PC-9 (cell line): Measurements from ENCODE around the gene SLC25A11.

Experiments used
- CTCF ChIP-seq: fragments of 200-600 bp; sonication (generic); conservative IDR thresholded peaks from 2 replicates; pipeline ENCODE4 v1.6.1; 2017; ENCODE audit warnings: mixed run types, antibody characterized with exemption, mild to moderate bottlenecking, moderate library complexity
- EZH2 ChIP-seq: fragments of 200-600 bp; sonication (generic); IDR thresholded peaks from 2 replicates; pipeline ENCODE4 v1.8.0; 2017; ENCODE audit warnings: antibody characterized with exemption, low read depth

GRCh38 chr17:4897198-4897687, 42.6 kb downstream of the SLC25A11 start:
- TF ChIP-seq CTCF (no peak), EZH2 (no peak)
